ENCODE data around the gene EPAS1.

The EPAS1 gene

GRCh38 chr2:46424937-46425336 is 127.7 kb downstream of the EPAS1 start:
- Mint-ChIP-seq H3K4me3 (no peak overlapping the region), H3K36me3 (ENCODE audit: low read depth) (no peaks in the 10 kb centered on the region), H3K27ac (no peak overlapping the region), H3K4me1 (ENCODE audit: low read depth) (peaks cover 3% of the 10 kb centered on the region), H3K9me3 (peaks cover 4% of the 10 kb centered on the region), H3K27me3 (no peaks in the 10 kb centered on the region)
- DNase-seq, result no peak

DNA sequence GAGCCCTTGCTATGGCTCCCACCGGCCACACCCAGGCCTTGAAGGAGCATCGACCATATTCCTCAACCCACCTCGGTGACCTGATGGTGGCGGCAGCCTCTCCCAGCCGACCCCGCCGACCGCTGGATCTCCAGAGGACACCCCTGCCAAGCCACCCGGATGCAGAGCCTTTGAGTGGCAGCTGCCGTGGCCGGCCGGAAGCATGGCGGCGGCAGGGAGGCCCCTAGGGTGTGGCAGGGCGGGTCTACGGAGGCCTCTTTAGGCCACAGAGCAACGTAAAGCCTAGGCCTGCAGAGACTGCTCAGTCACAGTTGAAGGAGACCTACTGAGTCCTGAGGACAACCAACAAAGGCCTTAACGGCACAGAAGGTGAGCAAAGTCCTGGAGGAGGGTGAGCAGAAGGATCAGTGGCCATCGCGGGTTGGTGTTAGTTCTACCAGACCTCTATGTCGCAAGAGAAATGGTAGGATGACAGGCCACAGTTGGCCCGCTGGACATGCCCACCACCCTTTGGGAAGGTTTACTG is 131.8 kb downstream of the EPAS1 start:
- no peak overlapping the region for H3K27ac Mint-ChIP-seq
- DNase-seq, result no peak
- H3K36me3 Mint-ChIP-seq (ENCODE audit: low read depth), result no peaks in the 10 kb centered on the region
- peaks cover 36% of the 10 kb centered on the region for H3K4me1 Mint-ChIP-seq (ENCODE audit: low read depth)
- no peak overlapping the region for H3K4me3 Mint-ChIP-seq
- H3K9me3 Mint-ChIP-seq, result peaks cover 4% of the 10 kb centered on the region
- no peaks in the 10 kb centered on the region for H3K27me3 Mint-ChIP-seq

GRCh38 chr2:46430413-46430812 is 133.2 kb downstream of the EPAS1 start:
- no peak for DNase-seq
- H3K27me3 Mint-ChIP-seq, result no peaks in the 10 kb centered on the region
- no peak overlapping the region for H3K27ac Mint-ChIP-seq
- no peak overlapping the region for H3K4me3 Mint-ChIP-seq
- no peaks in the 10 kb centered on the region for H3K36me3 Mint-ChIP-seq (ENCODE audit: low read depth)
- H3K4me1 Mint-ChIP-seq (ENCODE audit: low read depth), result peaks cover 43% of the 10 kb centered on the region
- peaks cover 4% of the 10 kb centered on the region for H3K9me3 Mint-ChIP-seq

- Mint-ChIP-seq H3K4me3 (no peak overlapping the region), H3K9me3 (peaks cover 4% of the 10 kb centered on the region), H3K27me3 (no peaks in the 10 kb centered on the region), H3K4me1 (ENCODE audit: low read depth) (peaks cover 42% of the 10 kb centered on the region), H3K36me3 (ENCODE audit: low read depth) (no peaks in the 10 kb centered on the region), H3K27ac (no peak overlapping the region)
- DNase-seq, result no peak
These were observed 133.8 kb downstream of the EPAS1 start for GRCh38 chr2:46430992-46431391.

- H3K9me3 Mint-ChIP-seq, result peaks cover 4% of the 10 kb centered on the region
- no peak overlapping the region for H3K27ac Mint-ChIP-seq
- no peak for DNase-seq
- H3K27me3 Mint-ChIP-seq, result no peaks in the 10 kb centered on the region
- H3K4me3 Mint-ChIP-seq, result no peak overlapping the region
- H3K36me3 Mint-ChIP-seq (ENCODE audit: low read depth), result no peaks in the 10 kb centered on the region
- H3K4me1 Mint-ChIP-seq (ENCODE audit: low read depth), result peaks cover 47% of the 10 kb centered on the region
These were observed 134.5 kb downstream of the EPAS1 start for GRCh38 chr2:46431481-46432235.

- Mint-ChIP-seq H3K4me3 (no peak overlapping the region), H3K4me1 (ENCODE audit: low read depth) (peaks cover 65% of the 10 kb centered on the region)
- DNase-seq, result no peak
These were observed 137.7 kb downstream of the EPAS1 start for GRCh38 chr2:46434851-46435273.

GRCh38 chr2:46435353-46435752 is 138.1 kb downstream of the EPAS1 start:
- Mint-ChIP-seq H3K27me3 (no peaks in the 10 kb centered on the region), H3K4me1 (ENCODE audit: low read depth) (peaks cover 68% of the 10 kb centered on the region), H3K9me3 (no peaks in the 10 kb centered on the region), H3K27ac (no peak overlapping the region), H3K36me3 (ENCODE audit: low read depth) (no peaks in the 10 kb centered on the region), H3K4me3 (no peak overlapping the region)
- no peak for DNase-seq

More at GRCh38 chr2:46434851-46435273, 137.7 kb downstream of the EPAS1 start:
- H3K27ac Mint-ChIP-seq, result no peak overlapping the region
- no peaks in the 10 kb centered on the region for H3K36me3 Mint-ChIP-seq (ENCODE audit: low read depth)
- no peaks in the 10 kb centered on the region for H3K9me3 Mint-ChIP-seq
- no peaks in the 10 kb centered on the region for H3K27me3 Mint-ChIP-seq

DNA sequence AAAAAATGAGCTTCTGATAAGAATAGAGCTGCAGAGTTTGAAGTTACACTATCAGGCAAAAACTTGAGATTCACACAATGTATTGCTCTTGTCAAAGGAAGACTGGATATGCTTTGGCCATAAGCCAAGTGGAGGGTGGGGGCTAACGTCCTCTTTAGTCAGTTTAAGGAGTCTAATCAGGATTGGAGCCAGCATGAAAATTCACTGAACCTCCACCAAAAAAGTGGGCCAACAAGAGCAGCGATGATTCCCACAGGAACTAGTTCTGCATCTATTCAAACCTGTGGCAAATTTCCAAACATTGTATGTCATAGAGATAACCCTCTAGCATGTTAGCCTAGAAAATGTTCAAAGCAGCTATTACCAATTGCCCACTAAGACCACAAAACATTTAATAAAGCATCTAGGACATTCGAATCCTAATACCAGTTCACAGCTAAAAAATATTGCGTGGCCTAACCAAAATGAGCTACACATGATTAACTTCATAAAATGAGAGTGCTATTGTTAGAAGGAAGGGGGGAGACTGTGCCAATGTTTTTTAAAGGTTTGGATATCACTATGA is 138.7 kb downstream of the EPAS1 start:
- H3K9me3 Mint-ChIP-seq, result no peaks in the 10 kb centered on the region
- no peaks in the 10 kb centered on the region for H3K36me3 Mint-ChIP-seq (ENCODE audit: low read depth)
- no peak for DNase-seq
- H3K4me1 Mint-ChIP-seq (ENCODE audit: low read depth), result peaks cover 68% of the 10 kb centered on the region
- H3K27me3 Mint-ChIP-seq, result no peaks in the 10 kb centered on the region
- H3K4me3 Mint-ChIP-seq, result no peak overlapping the region
- no peak overlapping the region for H3K27ac Mint-ChIP-seq
